Parathyroid adenoma (tissue), 2 donors: ENCODE data around the gene DENND1B.

Experiments
- H2AFZ ChIP-seq: fragments of 300-600 bp; sonication (generic); one replicate; pipeline ENCODE4 v1.7.0; 2017; ENCODE audit warnings: antibody characterized with exemption, mild to moderate bottlenecking
- H3K27ac ChIP-seq: fragments of 300-600 bp; sonication (generic); one replicate; pipeline ENCODE4 v1.7.0; 2017
- H3K27me3 ChIP-seq: fragments of 300-600 bp; sonication (generic); one replicate; pipeline ENCODE4 v1.7.0; 2017; ENCODE audit warnings: low read length; ENCODE audit not compliant: control insufficient read depth, insufficient read depth
- H3K36me3 ChIP-seq: fragments of 300-600 bp; sonication (generic); one replicate; pipeline ENCODE4 v1.7.0; 2017; ENCODE audit warnings: low read length; ENCODE audit not compliant: control insufficient read depth, insufficient read depth
- H3K4me1 ChIP-seq: fragments of 300-600 bp; sonication (generic); one replicate; pipeline ENCODE4 v1.7.0; 2017; ENCODE audit warnings: control low read depth
- H3K4me2 ChIP-seq: fragments of 300-600 bp; sonication (generic); one replicate; pipeline ENCODE4 v1.7.0; 2017; ENCODE audit warnings: low read length
- H3K4me3 ChIP-seq: fragments of 300-600 bp; sonication (generic); one replicate; pipeline ENCODE4 v1.7.0; 2017; ENCODE audit warnings: low read depth, low read length
- H3K79me2 ChIP-seq: fragments of 300-600 bp; sonication (generic); one replicate; pipeline ENCODE4 v1.7.0; 2017; ENCODE audit warnings: control low read depth
- H3K9ac ChIP-seq: fragments of 300-600 bp; sonication (generic); one replicate; pipeline ENCODE4 v1.7.0; 2017; ENCODE audit warnings: mild to moderate bottlenecking
- H3K9me3 ChIP-seq: fragments of 300-600 bp; sonication (generic); one replicate; pipeline ENCODE4 v1.7.0; 2017; ENCODE audit warnings: low read length; ENCODE audit not compliant: control insufficient read depth
- CTCF ChIP-seq: fragments of 300-600 bp; sonication (generic); IDR thresholded peaks from one replicate; pipeline ENCODE4 v1.7.0; 2017; ENCODE audit warnings: antibody characterized with exemption, mild to moderate bottlenecking
- donor health status: primary hyperparathyroidism.

DENND1B gene

GRCh38 chr1:197738927-197739326, 36.4 kb downstream of the DENND1B start:
- no peak overlapping the region for H3K4me2 ChIP-seq
- H3K79me2 ChIP-seq: no peaks in the 10 kb centered on the region
- H3K4me3 ChIP-seq: no peak overlapping the region
- no peak overlapping the region for H3K9ac ChIP-seq
- no peaks in the 10 kb centered on the region for H3K9me3 ChIP-seq
- H3K36me3 ChIP-seq: no peaks in the 10 kb centered on the region
- H3K27ac ChIP-seq: no peak overlapping the region
- H2AFZ ChIP-seq: no peak overlapping the region
- TF ChIP-seq CTCF: no peak
- H3K27me3 ChIP-seq: no peaks in the 10 kb centered on the region
- H3K4me1 ChIP-seq: no peaks in the 10 kb centered on the region

- no peak overlapping the region for H3K4me2 ChIP-seq
- H3K27me3 ChIP-seq: no peaks in the 10 kb centered on the region
- no peak overlapping the region for H3K4me3 ChIP-seq
- no peaks in the 10 kb centered on the region for H3K36me3 ChIP-seq
- no peak overlapping the region for H3K9ac ChIP-seq
- no peaks in the 10 kb centered on the region for H3K9me3 ChIP-seq
- H3K4me1 ChIP-seq: no peaks in the 10 kb centered on the region
- no peaks in the 10 kb centered on the region for H3K79me2 ChIP-seq
- no peak for TF ChIP-seq CTCF
- H2AFZ ChIP-seq: no peak overlapping the region
- H3K27ac ChIP-seq: no peak overlapping the region
Observed at GRCh38 chr1:197737916-197738315, 37.4 kb downstream of the DENND1B start.

- Histone ChIP-seq H2AFZ (no peak overlapping the region), H3K4me1 (no peaks in the 10 kb centered on the region), H3K4me2 (no peak overlapping the region), H3K9ac (no peak overlapping the region), H3K27ac (no peak overlapping the region), H3K9me3 (no peaks in the 10 kb centered on the region), H3K79me2 (no peaks in the 10 kb centered on the region), H3K36me3 (no peaks in the 10 kb centered on the region), H3K4me3 (no peak overlapping the region), H3K27me3 (no peaks in the 10 kb centered on the region)
- no peak for TF ChIP-seq CTCF
Observed at GRCh38 chr1:197736685-197737084, 38.6 kb downstream of the DENND1B start.

- Histone ChIP-seq H3K9me3 (no peaks in the 10 kb centered on the region), H3K79me2 (no peaks in the 10 kb centered on the region), H3K4me3 (no peak overlapping the region), H2AFZ (no peak overlapping the region), H3K27ac (no peak overlapping the region), H3K9ac (no peak overlapping the region), H3K27me3 (no peaks in the 10 kb centered on the region), H3K4me1 (no peaks in the 10 kb centered on the region), H3K4me2 (no peak overlapping the region), H3K36me3 (no peaks in the 10 kb centered on the region)
- no peak for TF ChIP-seq CTCF
Observed at GRCh38 chr1:197735461-197735860, 39.8 kb downstream of the DENND1B start.

- Histone ChIP-seq H3K4me3 (no peak overlapping the region), H2AFZ (no peak overlapping the region), H3K9me3 (no peaks in the 10 kb centered on the region), H3K27ac (no peak overlapping the region), H3K27me3 (no peaks in the 10 kb centered on the region), H3K9ac (no peak overlapping the region), H3K4me1 (no peaks in the 10 kb centered on the region), H3K36me3 (no peaks in the 10 kb centered on the region), H3K4me2 (no peak overlapping the region), H3K79me2 (no peaks in the 10 kb centered on the region)
- TF ChIP-seq CTCF: no peak
Observed at GRCh38 chr1:197733324-197733723, 42.0 kb downstream of the DENND1B start.
